SK-N-SH (cell line): ENCODE data around the gene C3orf22.

Source experiments
- EP300 ChIP-seq, 2 experiments: IDR thresholded peaks; 2 replicates each; pipeline versions ENCODE4 v1.4.0 to v1.6.1; 2012; ENCODE audit warnings: borderline replicate concordance in 1 of 2, low read depth in 1 of 2, low read length in 1 of 2
- EZH2phosphoT487 ChIP-seq: fragments of 200-600 bp; sonication (generic); IDR thresholded peaks from 2 replicates; pipeline ENCODE4 v1.6.1; 2017; ENCODE audit warnings: low read depth, mixed run types, mild to moderate bottlenecking, antibody characterized with exemption, moderate library complexity, borderline replicate concordance
- FOXM1 ChIP-seq: IDR thresholded peaks from 2 replicates; pipeline ENCODE4 v1.4.0; 2012; ENCODE audit warnings: low read depth, mild to moderate bottlenecking
- GABPA ChIP-seq: IDR thresholded peaks from 2 replicates; pipeline ENCODE4 v1.4.0; 2012; ENCODE audit warnings: low read depth, mild to moderate bottlenecking
- MEF2A ChIP-seq: IDR thresholded peaks from 2 replicates; pipeline ENCODE4 v1.4.0; 2012; ENCODE audit warnings: low read depth, borderline replicate concordance
- MXI1 ChIP-seq: IDR thresholded peaks from 2 replicates; pipeline ENCODE4 v1.6.1; 2012; ENCODE audit warnings: mild to moderate bottlenecking, low read depth, low read length, improper control_type of control experiment
- POLR2AphosphoS5 ChIP-seq: IDR thresholded peaks from 2 replicates; pipeline ENCODE4 v1.6.1; 2012; ENCODE audit warnings: low read depth, low read length
- RAD21 ChIP-seq: IDR thresholded peaks from 2 replicates; pipeline ENCODE4 v1.6.1; 2012; ENCODE audit warnings: mild to moderate bottlenecking, low read length
- RCOR1 ChIP-seq: fragments of 150-350 bp; IDR thresholded peaks from 2 replicates; pipeline ENCODE4 v1.6.1; 2017; ENCODE audit warnings: antibody characterized with exemption, low read length
- TAF1 ChIP-seq: IDR thresholded peaks from 2 replicates; pipeline ENCODE4 v1.6.1; 2012; ENCODE audit warnings: low read depth, mild to moderate bottlenecking, low read length, moderate library complexity, borderline replicate concordance
- USF1 ChIP-seq: IDR thresholded peaks from 2 replicates; pipeline ENCODE4 v1.4.0; 2012; ENCODE audit warnings: low read depth, borderline replicate concordance
- YY1 ChIP-seq: IDR thresholded peaks from 2 replicates; pipeline ENCODE4 v1.4.0; 2012; ENCODE audit warnings: low read depth, mild to moderate bottlenecking
- TF ChIP-seq, protein P1 (sequence below): fragments of 200-600 bp; sonication (generic); IDR thresholded peaks from 2 replicates; pipeline ENCODE4 v1.6.1; 2017; ENCODE audit warnings: antibody characterized with exemption, mild to moderate bottlenecking, moderate library complexity

- TF ChIP-seq, protein P1, sequence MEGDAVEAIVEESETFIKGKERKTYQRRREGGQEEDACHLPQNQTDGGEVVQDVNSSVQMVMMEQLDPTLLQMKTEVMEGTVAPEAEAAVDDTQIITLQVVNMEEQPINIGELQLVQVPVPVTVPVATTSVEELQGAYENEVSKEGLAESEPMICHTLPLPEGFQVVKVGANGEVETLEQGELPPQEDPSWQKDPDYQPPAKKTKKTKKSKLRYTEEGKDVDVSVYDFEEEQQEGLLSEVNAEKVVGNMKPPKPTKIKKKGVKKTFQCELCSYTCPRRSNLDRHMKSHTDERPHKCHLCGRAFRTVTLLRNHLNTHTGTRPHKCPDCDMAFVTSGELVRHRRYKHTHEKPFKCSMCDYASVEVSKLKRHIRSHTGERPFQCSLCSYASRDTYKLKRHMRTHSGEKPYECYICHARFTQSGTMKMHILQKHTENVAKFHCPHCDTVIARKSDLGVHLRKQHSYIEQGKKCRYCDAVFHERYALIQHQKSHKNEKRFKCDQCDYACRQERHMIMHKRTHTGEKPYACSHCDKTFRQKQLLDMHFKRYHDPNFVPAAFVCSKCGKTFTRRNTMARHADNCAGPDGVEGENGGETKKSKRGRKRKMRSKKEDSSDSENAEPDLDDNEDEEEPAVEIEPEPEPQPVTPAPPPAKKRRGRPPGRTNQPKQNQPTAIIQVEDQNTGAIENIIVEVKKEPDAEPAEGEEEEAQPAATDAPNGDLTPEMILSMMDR, result no peak
- no peak for TF ChIP-seq YY1
- no peak for TF ChIP-seq EZH2phosphoT487
- no peak for TF ChIP-seq EP300 (IDR thresholded peaks at IDR 0.05; ENCODE audit: borderline replicate concordance in 1 of 2, low read depth in 1 of 2, low read length in 1 of 2)
- TF ChIP-seq TAF1, result no peak
- TF ChIP-seq MXI1, result no peak
- no peak for TF ChIP-seq USF1
- TF ChIP-seq FOXM1, result no peak
- TF ChIP-seq POLR2AphosphoS5, result no peak
- TF ChIP-seq MEF2A, result no peak
- no peak for TF ChIP-seq GABPA
- TF ChIP-seq RCOR1, result no peak
- no peak for TF ChIP-seq RAD21
Measured at GRCh38 chr3:126545544-126545943, 13.2 kb downstream of the C3orf22 start.
